ENCODE data around the gene CD2BP2. TPM values are rescaled to one million over a fixed set of nuclear protein-coding genes. Genes with fewer than 3 reads are reported as not detected.
A peak's percentile ranks its signal among the peaks of the same experiment; 100 is the strongest.
"Not testable (repeated sequence)": the region's sequence is repeated elsewhere in the genome, so short reads cannot be mapped to it uniquely, and the experiment has no call there.

Gene CD2BP2
- total RNA-seq, 4 donors from 2014 or later: 39.1 to 68.5 (median 56.1) TPM

- Histone ChIP-seq H3K4me1 (no peaks in the 10 kb centered on the region), H3K36me3 (no peaks in the 10 kb centered on the region), H3K27me3 (no peaks in the 10 kb centered on the region), H3K27ac (no peak overlapping the region), H3K9me3 (no peaks in the 10 kb centered on the region), H3K4me3 (replicated peaks in 1 of 3) (no peak overlapping the region)
- TF ChIP-seq POLR2A (IDR thresholded peaks at IDR 0.05): no peak
- no peak for TF ChIP-seq CTCF (IDR thresholded peaks at IDR 0.05)
- intact Hi-C loops (cut with DNase I): no loop called here
- WGBS, 2 donors: 91 to 93% methylated on average over 24 to 32 of the region's 32 CpGs
- no peak for DNase-seq
Measured at GRCh38 chr16:30342751-30343490, 12.2 kb downstream of the CD2BP2 start.

- intact Hi-C loops (cut with DNase I); DNase-seq; H3K36me3 ChIP-seq; H3K4me1 ChIP-seq; H3K4me3 ChIP-seq (replicated peaks in 1 of 3); H3K27me3 ChIP-seq; H3K9me3 ChIP-seq; H3K27ac ChIP-seq: not testable (repeated sequence)
- 92 to 97% methylated on average over 8 of the region's 8 CpGs for WGBS, 2 donors
Measured at GRCh38 chr16:30341971-30342370, 13.1 kb downstream of the CD2BP2 start.

DNA sequence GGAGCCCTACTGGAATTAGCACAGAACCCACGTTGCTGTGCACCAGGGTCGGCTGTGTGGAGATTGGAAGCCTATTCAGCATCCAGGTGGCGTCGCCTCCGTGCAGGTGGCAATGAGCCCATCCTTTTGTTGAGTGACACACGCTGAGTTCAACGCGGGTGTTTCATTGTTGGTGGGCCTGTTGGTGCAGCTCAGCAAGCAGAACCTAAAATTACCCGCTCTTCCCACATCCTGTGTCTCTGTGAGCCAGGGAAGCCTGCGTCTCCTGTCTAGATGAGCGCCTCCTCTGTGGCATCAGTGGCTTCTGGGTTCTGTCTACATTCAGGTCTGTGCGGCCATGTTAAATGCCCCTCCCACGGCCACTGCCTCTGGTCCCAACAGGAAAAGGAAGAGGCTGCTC lies 14.5 kb downstream of the CD2BP2 start:
- Histone ChIP-seq H3K27me3 (no peaks in the 10 kb centered on the region), H3K36me3 (no peaks in the 10 kb centered on the region), H3K27ac (no peak overlapping the region), H3K4me3 (replicated peaks in 1 of 3) (no peak overlapping the region), H3K4me1 (peaks cover 5% of the 10 kb centered on the region in 2 donors), H3K9me3 (no peaks in the 10 kb centered on the region)
- TF ChIP-seq CTCF (IDR thresholded peaks at IDR 0.05): no peak
- TF ChIP-seq POLR2A (IDR thresholded peaks at IDR 0.05): no peak
- WGBS, 2 donors: 90 to 96% methylated on average over 11 to 13 of the region's 13 CpGs
- intact Hi-C loops (cut with DNase I): no loop called here
- no peak for DNase-seq

- WGBS, 2 donors: 76 to 88% methylated on average over 4 to 5 of the region's 5 CpGs
- H3K9me3 ChIP-seq; DNase-seq; intact Hi-C loops (cut with DNase I); H3K4me3 ChIP-seq (replicated peaks in 1 of 3); H3K27ac ChIP-seq; H3K36me3 ChIP-seq; H3K27me3 ChIP-seq; H3K4me1 ChIP-seq: not testable (repeated sequence)
Measured at GRCh38 chr16:30338715-30339114, 16.4 kb downstream of the CD2BP2 start.

DNA sequence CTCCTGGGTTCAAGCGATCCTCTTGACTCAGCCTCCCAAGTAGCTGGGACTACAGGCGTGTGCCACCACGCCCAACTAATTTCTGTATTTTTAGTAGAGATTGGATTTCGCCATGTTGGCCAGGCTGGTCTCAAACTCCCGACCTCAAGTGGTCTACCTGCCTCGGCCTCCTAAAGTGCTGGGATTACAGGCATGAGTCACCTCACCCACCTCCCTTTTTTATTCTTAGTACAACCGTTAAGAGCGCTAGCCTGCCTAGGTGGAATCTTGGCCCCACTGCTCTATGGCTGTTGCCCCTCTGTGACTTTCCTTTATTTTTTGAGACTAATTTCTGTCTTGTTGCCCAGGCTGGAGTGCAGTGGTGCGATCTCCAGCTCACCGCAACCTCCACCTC lies 17.1 kb downstream of the CD2BP2 start:
- DNase-seq; H3K27me3 ChIP-seq; H3K9me3 ChIP-seq; H3K27ac ChIP-seq; H3K4me1 ChIP-seq; intact Hi-C loops (cut with DNase I); H3K36me3 ChIP-seq; H3K4me3 ChIP-seq (replicated peaks in 1 of 3): not testable (repeated sequence)
- WGBS, 2 donors: 88 to 94% methylated on average over 10 of the region's 10 CpGs

DNA sequence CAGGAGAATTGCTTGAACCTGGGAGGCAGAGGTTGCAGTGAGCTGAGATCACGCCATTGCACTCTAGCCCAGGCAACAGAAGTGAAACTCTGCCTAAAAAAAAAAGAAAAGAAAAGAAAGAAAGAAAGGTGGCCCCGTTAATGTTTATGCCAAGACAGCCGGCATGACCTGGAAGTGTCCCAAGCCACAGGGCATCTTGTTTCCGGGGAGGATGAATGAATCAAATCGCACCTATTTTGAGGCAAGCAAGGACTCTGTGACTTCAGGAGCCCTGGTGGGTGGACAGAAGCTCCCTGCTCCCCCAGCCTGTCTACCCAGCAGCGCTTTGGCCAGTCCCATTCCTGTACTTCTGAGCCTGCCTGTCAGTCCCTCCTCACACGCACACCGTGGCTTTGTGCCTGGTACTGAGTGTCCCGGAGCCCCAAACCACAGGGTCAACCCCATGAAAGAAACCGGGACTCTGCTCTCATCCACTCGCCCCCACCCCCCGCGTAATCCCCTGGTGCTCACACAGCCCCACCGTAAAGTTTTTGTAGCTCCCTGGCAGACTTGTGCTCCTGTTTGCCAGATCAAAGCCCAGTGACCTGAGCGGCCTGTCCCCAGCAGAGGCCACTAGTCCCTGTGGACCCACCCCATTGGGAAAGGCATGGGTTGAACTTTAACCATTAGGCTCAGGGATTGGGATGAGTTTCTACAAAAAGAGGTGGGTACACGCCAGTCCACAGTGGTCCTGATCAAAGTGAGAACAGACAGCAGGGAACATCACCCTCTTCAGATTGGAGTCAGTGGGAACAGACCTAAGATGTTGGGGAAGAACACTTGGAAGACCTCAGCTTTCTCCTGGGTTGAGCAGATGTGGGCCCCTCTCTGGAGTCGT lies 19.3 kb downstream of the CD2BP2 start:
- 54 to 63% methylated on average over 14 to 17 of the region's 17 CpGs for WGBS, 2 donors
- Histone ChIP-seq H3K27me3 (no peaks in the 10 kb centered on the region), H3K4me1 (peaks cover 6% of the 10 kb centered on the region in 2 donors), H3K4me3 (replicated peaks in 1 of 3) (peak overlapping the region in 2 of 3 donors; percentile 35 to 80), H3K27ac (peak overlapping the region in 2 of 3 donors; percentile 84 to 96), H3K36me3 (no peaks in the 10 kb centered on the region), H3K9me3 (no peaks in the 10 kb centered on the region)
- intact Hi-C loops (cut with DNase I): no loop called here
- DNase-seq: peak in 1 of 2 donors; percentile 31
- TF ChIP-seq POLR2A (IDR thresholded peaks at IDR 0.05): no peak
- TF ChIP-seq CTCF (IDR thresholded peaks at IDR 0.05): no peak

Data from thyroid gland (tissue), 4 donors.